Lung (tissue), 12 donors: ENCODE measurements around the gene ATP5F1C. TPM values are rescaled to one million over a fixed set of nuclear protein-coding genes. Genes with fewer than 3 reads are reported as not detected.

Experiments
- ATAC-seq: fragments of 200-7000 bp; cut with Tn5 transposase; one replicate; pipeline ENCODE4 v1.9.1; 2020; ENCODE audit warnings: moderate number of reproducible peaks; ENCODE audit not compliant: insufficient read depth, low FRiP score
- DNase-seq, 3 donors: peaks; one replicate each; pipeline ENCODE4 v3.0.0-alpha.2; 2013 to 2017
- H3K27ac ChIP-seq, 2 donors: one replicate each; pipeline ENCODE4 v1.5.1; 2013; ENCODE audit warnings: mild to moderate bottlenecking in 2 of 2, moderate library complexity in 2 of 2, control low read depth in 1 of 2, inconsistent platforms in 1 of 2, low read depth in 1 of 2, low read length in 1 of 2
- H3K27me3 ChIP-seq, 3 donors: one replicate each; pipeline ENCODE4 v1.5.1; 2013; ENCODE audit warnings: low read length in 2 of 3; ENCODE audit not compliant: control insufficient read depth in 3 of 3, insufficient read depth in 3 of 3
- H3K36me3 ChIP-seq, 4 donors: one replicate each; pipeline ENCODE4 v1.5.1; 2013; ENCODE audit warnings: low read length in 4 of 4, mild to moderate bottlenecking in 1 of 4, moderate library complexity in 1 of 4; ENCODE audit not compliant: control insufficient read depth in 4 of 4, insufficient read depth in 4 of 4
- H3K4me1 ChIP-seq, 5 donors: one replicate each; pipeline ENCODE4 v1.5.1; 2013; ENCODE audit warnings: low read length in 5 of 5, mild to moderate bottlenecking in 2 of 5, moderate library complexity in 1 of 5; ENCODE audit not compliant: control insufficient read depth in 5 of 5, insufficient read depth in 5 of 5
- H3K4me3 ChIP-seq: one replicate; pipeline ENCODE4 v1.5.1; 2013; ENCODE audit warnings: mild to moderate bottlenecking, control low read depth, moderate library complexity
- H3K9ac ChIP-seq, 2 donors: one replicate each; pipeline ENCODE4 v1.5.1; 2013; ENCODE audit warnings: low read length in 2 of 2, control low read depth in 1 of 2; ENCODE audit not compliant: insufficient read depth in 1 of 2
- H3K9me3 ChIP-seq, 4 donors: one replicate each; pipeline ENCODE4 v1.5.1; 2013; ENCODE audit warnings: low read length in 3 of 4, mild to moderate bottlenecking in 1 of 4, moderate library complexity in 1 of 4; ENCODE audit not compliant: control insufficient read depth in 4 of 4, insufficient read depth in 3 of 4
- WGBS, 2 donors: extraction: QIAGEN DNeasy Blood & Tissue Kit; methylation state at CpG; one replicate each; pipeline ENCODE4 v1.1.7; 2013; 5-methylcytosine and 5-hydroxymethylcytosine counted together
- polyA plus RNA-seq, 2 donors: library from polyadenylated mRNA; stranded (reverse); fragments of 200-250 nt; gene quantifications; one replicate each; pipeline ENCODE4 v1.2.1, GENCODE V29; 2013
- total RNA-seq, 2 donors: library from RNA; depleted of rRNA in 1 of 2; stranded (reverse); fragments of >200 nt in 1 of 2; gene quantifications; one replicate each; pipeline ENCODE4 v1.2.1, GENCODE V29; 2014 to 2021
- TF ChIP-seq, protein P1 (sequence below): IDR thresholded peaks from 2 replicates; pipeline ENCODE4 v1.5.1; 2012; ENCODE audit warnings: mild to moderate bottlenecking; ENCODE audit errors: control extremely low read depth, extremely low read depth
- donor health status: control.
- donor health status: control.
- donor health status: Bipolar disorder and iron deficiency.
- donor health status: healthy.
- donor health status: DM: yes; HTN: yes; CAD: no.

Gene ATP5F1C
- total and polyA plus RNA-seq, 4 donors, result 175 to 418 (median 209) TPM

DNA sequence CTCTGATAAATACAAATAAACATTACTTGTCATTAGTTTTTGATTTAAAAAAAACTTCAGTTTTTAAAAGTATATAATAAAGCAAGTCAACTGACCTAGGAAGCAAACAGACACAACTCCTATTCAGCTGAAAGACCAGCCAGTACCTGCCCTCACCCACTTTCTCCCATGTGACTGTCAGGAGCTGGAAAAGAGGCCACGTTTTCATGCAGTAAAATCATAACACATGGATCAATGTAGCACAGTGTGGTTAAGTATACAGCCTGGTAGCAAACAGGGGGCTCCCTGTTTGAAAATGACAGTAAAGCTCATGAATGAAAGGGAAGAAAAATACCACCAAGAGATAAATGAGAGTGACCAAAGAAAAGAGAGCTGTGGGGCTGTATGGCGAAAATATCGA, 21.7 kb upstream of the ATP5F1C start:
- H3K36me3 ChIP-seq, result peaks cover 24 to 33% (median 30%) of the 10 kb centered on the region in 4 donors
- TF ChIP-seq, protein P1, sequence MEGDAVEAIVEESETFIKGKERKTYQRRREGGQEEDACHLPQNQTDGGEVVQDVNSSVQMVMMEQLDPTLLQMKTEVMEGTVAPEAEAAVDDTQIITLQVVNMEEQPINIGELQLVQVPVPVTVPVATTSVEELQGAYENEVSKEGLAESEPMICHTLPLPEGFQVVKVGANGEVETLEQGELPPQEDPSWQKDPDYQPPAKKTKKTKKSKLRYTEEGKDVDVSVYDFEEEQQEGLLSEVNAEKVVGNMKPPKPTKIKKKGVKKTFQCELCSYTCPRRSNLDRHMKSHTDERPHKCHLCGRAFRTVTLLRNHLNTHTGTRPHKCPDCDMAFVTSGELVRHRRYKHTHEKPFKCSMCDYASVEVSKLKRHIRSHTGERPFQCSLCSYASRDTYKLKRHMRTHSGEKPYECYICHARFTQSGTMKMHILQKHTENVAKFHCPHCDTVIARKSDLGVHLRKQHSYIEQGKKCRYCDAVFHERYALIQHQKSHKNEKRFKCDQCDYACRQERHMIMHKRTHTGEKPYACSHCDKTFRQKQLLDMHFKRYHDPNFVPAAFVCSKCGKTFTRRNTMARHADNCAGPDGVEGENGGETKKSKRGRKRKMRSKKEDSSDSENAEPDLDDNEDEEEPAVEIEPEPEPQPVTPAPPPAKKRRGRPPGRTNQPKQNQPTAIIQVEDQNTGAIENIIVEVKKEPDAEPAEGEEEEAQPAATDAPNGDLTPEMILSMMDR, result no peak
- H3K4me3 ChIP-seq, result no peak overlapping the region
- no peak for ATAC-seq
- no peak for DNase-seq
- H3K27me3 ChIP-seq, result no peaks in the 10 kb centered on the region
- H3K9me3 ChIP-seq, result no peaks in the 10 kb centered on the region
- H3K9ac ChIP-seq, result no peak overlapping the region
- 90 to 92% methylated on average over 3 of the region's 3 CpGs for WGBS, 2 donors
- H3K27ac ChIP-seq, result no peak overlapping the region
- no peaks in the 10 kb centered on the region for H3K4me1 ChIP-seq

DNA sequence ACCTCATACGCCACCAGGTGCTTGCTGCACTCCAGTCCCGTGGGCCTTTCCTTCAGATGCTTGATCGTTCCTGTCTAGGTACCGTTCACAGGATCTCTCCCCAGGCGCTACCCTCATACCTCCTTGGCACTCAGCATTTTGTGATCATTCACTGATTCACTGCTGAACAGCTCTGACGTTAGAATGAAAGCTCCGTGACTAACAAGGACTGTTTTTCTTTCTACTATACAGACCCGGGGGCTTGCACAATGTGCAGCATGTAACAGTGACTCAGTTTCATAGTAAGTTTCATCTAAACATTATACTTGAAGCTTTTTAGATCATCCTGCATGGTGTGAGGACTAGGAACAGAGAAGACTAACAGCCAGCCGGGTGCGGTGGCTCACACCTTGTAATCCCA, 20.8 kb upstream of the ATP5F1C start:
- Histone ChIP-seq H3K9me3 (no peaks in the 10 kb centered on the region), H3K36me3 (peaks cover 18 to 31% (median 28%) of the 10 kb centered on the region in 4 donors), H3K27me3 (no peaks in the 10 kb centered on the region), H3K9ac (no peak overlapping the region), H3K4me1 (no peaks in the 10 kb centered on the region), H3K27ac (no peak overlapping the region), H3K4me3 (no peak overlapping the region)
- no peak for ATAC-seq
- TF ChIP-seq, protein P1, result no peak
- 96 to 97% methylated on average over 10 of the region's 10 CpGs for WGBS, 2 donors
- no peak for DNase-seq

DNA sequence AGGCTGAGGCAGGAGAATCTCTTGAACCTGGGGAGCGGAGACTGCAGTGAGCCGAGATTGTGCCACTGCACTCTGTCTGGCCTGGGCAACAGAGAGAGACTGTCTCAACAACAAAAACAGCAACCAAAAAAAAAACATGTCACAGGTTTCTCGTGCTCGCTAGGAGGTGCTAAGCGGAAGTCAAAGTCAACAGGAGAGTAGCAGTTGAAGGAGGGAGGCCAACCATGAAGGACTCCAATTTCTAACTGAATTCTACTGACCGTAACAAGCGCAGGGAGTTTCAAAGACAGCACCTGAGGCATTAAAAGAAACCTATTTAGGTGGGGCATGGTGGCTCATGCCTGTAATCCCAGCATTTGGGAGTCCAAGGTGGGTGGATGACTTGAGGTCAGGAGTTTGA, 19.6 kb upstream of the ATP5F1C start:
- Histone ChIP-seq H3K27me3 (no peaks in the 10 kb centered on the region), H3K4me1 (no peaks in the 10 kb centered on the region), H3K36me3 (peaks cover 15 to 29% (median 26%) of the 10 kb centered on the region in 4 donors), H3K4me3 (no peak overlapping the region), H3K9me3 (no peaks in the 10 kb centered on the region), H3K9ac (no peak overlapping the region), H3K27ac (no peak overlapping the region)
- ATAC-seq (no peak), DNase-seq (no peak)
- TF ChIP-seq, protein P1, result no peak
- 96 to 97% methylated on average over 7 of the region's 7 CpGs for WGBS, 2 donors
